HepG2 (cell line): ENCODE measurements around the gene CPVL. TPM values are rescaled to one million over a fixed set of nuclear protein-coding genes. Genes with fewer than 3 reads are reported as not detected.

Source experiments
- ATAC-seq: fragments of 200-7000 bp; cut with Tn5 transposase; 3 replicates; pipeline ENCODE4 v1.9.1; 2020; ENCODE audit warnings: mild to moderate bottlenecking, moderate library complexity
- BruUV-seq: library from RNA; stranded (reverse); fragments of 400-500 nt; replicated peaks from 2 replicates; lab custom pipeline; 2021; lab: Mats Ljungman, UMichigan
- CTCF ChIA-PET: fragments of 300-600 bp; formaldehyde crosslinking; extraction: SDS; loops from one replicate; lab custom pipeline; 2021; ENCODE audit warnings: low total read pairs, inconsistent platforms, low intra/inter-chr PET ratio; lab: Yijun Ruan, JAX
- POLR2A ChIA-PET: fragments of 350-600 bp; sonication (Branson Sonifier 250); formaldehyde crosslinking; loops from one replicate; lab custom pipeline; 2020; ENCODE audit warnings: antibody characterized with exemption, inconsistent platforms; lab: Yijun Ruan, JAX
- DNase-seq: peaks from one replicate; pipeline ENCODE4 v3.0.0-alpha.2; 2015; ENCODE audit warnings: low spot score
- FAIRE-seq: peaks from 3 replicates; lab custom pipeline; 2011; peaks lifted over from hg19 to GRCh38; lab: Jason Lieb, UNC
- H2AFZ ChIP-seq: one replicate; pipeline ENCODE4 v1.6.1; 2011; ENCODE audit warnings: low read length, inconsistent platforms
- H3K27ac ChIP-seq: fragments of 300-600 bp; 3 replicates; pipeline ENCODE4 v1.8.0; 2011; ENCODE audit warnings: mixed run types, mild to moderate bottlenecking, mixed read lengths, low read length, inconsistent platforms; ENCODE audit not compliant: insufficient read depth; ENCODE audit errors: extremely low read length
- H3K27me3 ChIP-seq, 2 experiments: fragments of 200-600 bp in 1 of 2; 2 replicates in 1 of 2; 3 replicates in 1 of 2; pipeline versions ENCODE4 v1.6.0 to v1.8.0; 2011; ENCODE audit warnings: low read length in 2 of 2, mild to moderate bottlenecking in 2 of 2, moderate library complexity in 2 of 2, inconsistent platforms in 1 of 2; ENCODE audit not compliant: insufficient read depth in 2 of 2, control insufficient read depth in 1 of 2
- H3K36me3 ChIP-seq, 2 experiments: fragments of 200-600 bp in 1 of 2; replicated peaks in 1 of 2; 2 replicates in 1 of 2; 3 replicates in 1 of 2; pipeline versions ENCODE4 v1.5.1 to v1.8.0; 2011; ENCODE audit warnings: low read length in 2 of 2, inconsistent platforms in 1 of 2; ENCODE audit not compliant: insufficient read depth in 2 of 2, control insufficient read depth in 1 of 2
- H3K4me1 ChIP-seq: 2 replicates; pipeline ENCODE4 v1.5.1; 2012; ENCODE audit warnings: low read length, inconsistent platforms; ENCODE audit not compliant: insufficient read depth
- H3K4me2 ChIP-seq: 2 replicates; pipeline ENCODE4 v1.6.0; 2011; ENCODE audit warnings: low read depth, low read length, inconsistent platforms
- H3K4me3 ChIP-seq, 3 experiments: fragments of 200-600 bp in 1 of 3; sonication (generic), shearing (Covaris generic) in 1 of 3; replicated peaks in 1 of 3; 2 replicates each; pipeline ENCODE4 v1.5.1; 2011 to 2016; ENCODE audit warnings: low read length in 3 of 3, inconsistent platforms in 2 of 3, low read depth in 2 of 3, mild to moderate bottlenecking in 2 of 3, control low read depth in 1 of 3, mixed read lengths in 1 of 3; ENCODE audit not compliant: insufficient read depth in 1 of 3
- H3K79me2 ChIP-seq: one replicate; pipeline ENCODE4 v1.6.1; 2011; ENCODE audit warnings: low read length, inconsistent platforms; ENCODE audit not compliant: insufficient read depth
- H3K9ac ChIP-seq: 2 replicates; pipeline ENCODE4 v1.6.0; 2011; ENCODE audit warnings: mild to moderate bottlenecking, low read depth, low read length, inconsistent platforms; ENCODE audit not compliant: insufficient read depth
- H3K9me3 ChIP-seq: 2 replicates; pipeline ENCODE4 v1.5.1; 2012; ENCODE audit warnings: mild to moderate bottlenecking, low read length
- H4K20me1 ChIP-seq: 2 replicates; pipeline ENCODE4 v1.6.0; 2011; ENCODE audit warnings: inconsistent platforms, mild to moderate bottlenecking, low read length, moderate library complexity; ENCODE audit not compliant: insufficient read depth
- DNMT3B ChIP-seq: conservative IDR thresholded peaks from 2 replicates; pipeline ENCODE4 v1.6.1; 2016; ENCODE audit warnings: missing biosample characterization, control low read depth
- GATA4 ChIP-seq: sonication (generic); IDR thresholded peaks from 2 replicates; pipeline ENCODE4 v1.6.1; 2016; ENCODE audit warnings: antibody characterized with exemption, low read depth, borderline replicate concordance
- GPN1 ChIP-seq: sonication (generic); formaldehyde crosslinking; IDR thresholded peaks from 2 replicates; pipeline ENCODE4 v1.5.1; 2020; ENCODE audit warnings: missing genetic modification reagents, borderline replicate concordance
- HHEX ChIP-seq: IDR thresholded peaks from 2 replicates; pipeline ENCODE4 v1.6.1; 2016; ENCODE audit warnings: control low read depth
- JUN ChIP-seq: sonication (generic); formaldehyde crosslinking; IDR thresholded peaks from 2 replicates; pipeline ENCODE4 v1.4.0; 2020; ENCODE audit warnings: mild to moderate bottlenecking, missing genetic modification reagents
- KDM1A ChIP-seq: IDR thresholded peaks from 2 replicates; pipeline ENCODE4 v1.6.1; 2016; ENCODE audit warnings: missing compliant biosample characterization
- MTF1 ChIP-seq: sonication (generic); formaldehyde crosslinking; IDR thresholded peaks from 2 replicates; pipeline ENCODE4 v1.5.0; 2020; ENCODE audit warnings: missing genetic modification reagents
- RBAK ChIP-seq: sonication (generic); formaldehyde crosslinking; IDR thresholded peaks from 2 replicates; pipeline ENCODE4 v1.5.1; 2020; ENCODE audit warnings: mild to moderate bottlenecking, missing genetic modification reagents
- RFX5 ChIP-seq: IDR thresholded peaks from 2 replicates; pipeline ENCODE4 v1.6.1; 2011; ENCODE audit warnings: low read depth, low read length, improper control_type of control experiment
- SALL1 ChIP-seq: sonication (generic); formaldehyde crosslinking; IDR thresholded peaks from 2 replicates; pipeline ENCODE4 v1.8.0; 2022; ENCODE audit warnings: mild to moderate bottlenecking, missing genetic modification reagents
- WIZ ChIP-seq: sonication (generic); formaldehyde crosslinking; IDR thresholded peaks from 2 replicates; pipeline ENCODE4 v1.5.1; 2020; ENCODE audit warnings: mild to moderate bottlenecking, missing genetic modification reagents
- ZBTB7A ChIP-seq: sonication (generic); formaldehyde crosslinking; IDR thresholded peaks from 2 replicates; pipeline ENCODE4 v1.8.0; 2022; ENCODE audit warnings: mild to moderate bottlenecking, missing genetic modification reagents
- ZFP62 ChIP-seq: sonication (generic); formaldehyde crosslinking; IDR thresholded peaks from 2 replicates; pipeline ENCODE4 v1.4.0; 2020; ENCODE audit warnings: missing genetic modification reagents
- ZNF841 ChIP-seq: sonication (generic); formaldehyde crosslinking; IDR thresholded peaks from 2 replicates; pipeline ENCODE4 v1.8.1; 2023; ENCODE audit warnings: missing genetic modification reagents, borderline replicate concordance
- ZNF879 ChIP-seq: sonication (generic); formaldehyde crosslinking; IDR thresholded peaks from 2 replicates; pipeline ENCODE4 v1.8.1; 2023; ENCODE audit warnings: missing genetic modification reagents
- WGBS: methylation state at CpG from one replicate; pipeline ENCODE4 v1.1.6; 2017; ENCODE audit warnings: low lambda C conversion rate; 5-methylcytosine and 5-hydroxymethylcytosine counted together
- in situ Hi-C: cut with HindIII; loops from 2 replicates; pipeline ENCODE4 v1.10.0; 2017; ENCODE audit warnings: low pct_unique_long_range_greater_than_20kb; ENCODE audit not compliant: extremely low pct_ligation_motif_present
- intact Hi-C: fragments of 100-400 bp; cut with micrococcal nuclease; formaldehyde crosslinking; loops from one replicate; pipeline ENCODE4 v1.10.0; 2022; ENCODE audit not compliant: unreplicated experiment
- polyA plus RNA-seq, 8 experiments: library from polyadenylated mRNA; depleted of rRNA in 3 of 8; stranded (reverse) in 7 of 8; unstranded in 1 of 8; fragments of >200 nt; fragmentation: Illumina TruSeq in 4 of 8; extraction: Trizol in 4 of 8; gene quantifications; 2 replicates each; pipeline versions ENCODE4 v1.2.1 to v1.2.3, GENCODE V29; 2011 to 2016; ENCODE audit warnings: low read depth in 4 of 8, missing spikeins in 1 of 8, mixed read lengths in 1 of 8; ENCODE audit not compliant: insufficient read depth in 1 of 8
- total RNA-seq, 5 experiments: library from RNA; depleted of rRNA; stranded (reverse); fragments of >200 nt; fragmentation: Illumina TruSeq; extraction: Trizol; gene quantifications; 2 replicates each; pipeline ENCODE4 v1.2.3, GENCODE V29; 2016; ENCODE audit warnings: low read depth in 1 of 5
- TF ChIP-seq, protein P1 (sequence below): sonication (generic); formaldehyde crosslinking; IDR thresholded peaks from 2 replicates; pipeline ENCODE4 v1.8.1; 2022; ENCODE audit warnings: mild to moderate bottlenecking, missing genetic modification reagents
- TF ChIP-seq, protein P2 (sequence below): sonication (generic); formaldehyde crosslinking; IDR thresholded peaks from 2 replicates; pipeline ENCODE4 v1.9.0; 2021; ENCODE audit warnings: missing genetic modification reagents, borderline replicate concordance

The CPVL gene
- total and polyA plus RNA-seq, 2 of the 13 experiments (the other 11 are each of a cell fraction or from before 2014, with no cell fraction given), result 59.2 to 294 TPM

DNA sequence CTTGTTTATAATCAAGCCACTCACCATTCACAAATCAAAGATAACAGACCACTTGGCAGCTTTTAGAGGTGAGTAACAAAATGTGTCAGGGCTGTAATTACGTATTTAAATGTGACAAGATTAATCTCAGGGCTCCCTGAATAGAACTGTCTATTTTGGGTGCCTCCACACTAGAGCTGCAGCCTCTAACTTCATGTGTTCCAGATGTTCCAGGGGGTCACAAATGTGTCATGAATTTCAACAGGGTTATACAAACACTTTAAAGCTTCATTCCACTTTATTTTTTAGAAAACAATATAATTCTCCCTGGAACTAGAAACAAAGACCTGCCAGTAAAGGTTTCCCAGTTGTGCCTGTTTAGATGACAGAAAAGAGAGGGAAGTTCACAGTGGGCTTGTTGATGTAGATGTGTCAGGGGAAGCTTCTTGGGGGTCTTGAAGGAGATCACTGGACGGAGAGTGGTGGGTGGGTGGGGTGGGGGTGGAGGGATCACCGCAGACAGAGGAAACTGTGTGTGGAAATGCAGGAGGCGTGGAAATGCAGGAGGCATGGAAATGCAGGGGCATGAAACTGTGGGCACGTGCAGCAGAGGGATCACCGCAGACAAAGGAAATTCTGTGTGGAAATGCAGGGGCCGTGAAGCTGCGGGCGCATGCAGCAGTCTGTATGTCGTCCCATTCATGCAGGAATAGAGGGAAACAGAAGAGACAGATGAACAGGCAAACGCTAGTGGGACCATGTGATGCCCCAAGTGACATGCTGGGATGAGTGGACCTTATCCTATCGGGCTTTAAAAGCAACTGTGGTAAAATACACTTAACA lies 146.2 kb downstream of the CPVL start:
- in situ Hi-C loops (no loop called here), intact Hi-C loops (no loop called here)
- no peak overlapping the region for H2AFZ ChIP-seq
- no TSS peak for BruUV-seq
- ChIA-PET CTCF (no interaction called here), POLR2A (no interaction called here)
- 98% methylated on average over 12 of the region's 12 CpGs for WGBS
- no peak overlapping the region for H3K27ac ChIP-seq
- H3K9me3 ChIP-seq, result no peaks in the 10 kb centered on the region
- TF ChIP-seq JUN (CRISPR knock-in tag) (no peak), GPN1 (CRISPR knock-in tag) (no peak), MTF1 (CRISPR knock-in tag) (no peak), HHEX (no peak), ZNF879 (no peak), SALL1 (CRISPR knock-in tag) (no peak), ZFP62 (CRISPR knock-in tag) (no peak), GATA4 (no peak), WIZ (no peak)
- no peaks in the 10 kb centered on the region for H4K20me1 ChIP-seq
- H3K4me3 ChIP-seq, result no peak overlapping the region
- no peaks in the 10 kb centered on the region for H3K36me3 ChIP-seq
- H3K4me1 ChIP-seq, result peaks cover 14% of the 10 kb centered on the region
- no peaks in the 10 kb centered on the region for H3K79me2 ChIP-seq
- no peaks in the 10 kb centered on the region for H3K27me3 ChIP-seq
- no peak for DNase-seq
- no peak for ATAC-seq
- no peak for FAIRE-seq
- no peak overlapping the region for H3K4me2 ChIP-seq
- no peak overlapping the region for H3K9ac ChIP-seq

- peaks cover 14% of the 10 kb centered on the region for H3K4me1 ChIP-seq
- BruUV-seq, result no TSS peak
- no peak for FAIRE-seq
- H4K20me1 ChIP-seq, result no peaks in the 10 kb centered on the region
- TF ChIP-seq, protein P1, sequence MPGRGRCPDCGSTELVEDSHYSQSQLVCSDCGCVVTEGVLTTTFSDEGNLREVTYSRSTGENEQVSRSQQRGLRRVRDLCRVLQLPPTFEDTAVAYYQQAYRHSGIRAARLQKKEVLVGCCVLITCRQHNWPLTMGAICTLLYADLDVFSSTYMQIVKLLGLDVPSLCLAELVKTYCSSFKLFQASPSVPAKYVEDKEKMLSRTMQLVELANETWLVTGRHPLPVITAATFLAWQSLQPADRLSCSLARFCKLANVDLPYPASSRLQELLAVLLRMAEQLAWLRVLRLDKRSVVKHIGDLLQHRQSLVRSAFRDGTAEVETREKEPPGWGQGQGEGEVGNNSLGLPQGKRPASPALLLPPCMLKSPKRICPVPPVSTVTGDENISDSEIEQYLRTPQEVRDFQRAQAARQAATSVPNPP (CRISPR knock-in tag), result no peak
- no peak for TF ChIP-seq ZBTB7A (CRISPR knock-in tag)
- TF ChIP-seq RFX5, result no peak
- TF ChIP-seq RBAK (CRISPR knock-in tag), result no peak
- TF ChIP-seq DNMT3B, result no peak
- TF ChIP-seq KDM1A, result no peak
- TF ChIP-seq, protein P2, sequence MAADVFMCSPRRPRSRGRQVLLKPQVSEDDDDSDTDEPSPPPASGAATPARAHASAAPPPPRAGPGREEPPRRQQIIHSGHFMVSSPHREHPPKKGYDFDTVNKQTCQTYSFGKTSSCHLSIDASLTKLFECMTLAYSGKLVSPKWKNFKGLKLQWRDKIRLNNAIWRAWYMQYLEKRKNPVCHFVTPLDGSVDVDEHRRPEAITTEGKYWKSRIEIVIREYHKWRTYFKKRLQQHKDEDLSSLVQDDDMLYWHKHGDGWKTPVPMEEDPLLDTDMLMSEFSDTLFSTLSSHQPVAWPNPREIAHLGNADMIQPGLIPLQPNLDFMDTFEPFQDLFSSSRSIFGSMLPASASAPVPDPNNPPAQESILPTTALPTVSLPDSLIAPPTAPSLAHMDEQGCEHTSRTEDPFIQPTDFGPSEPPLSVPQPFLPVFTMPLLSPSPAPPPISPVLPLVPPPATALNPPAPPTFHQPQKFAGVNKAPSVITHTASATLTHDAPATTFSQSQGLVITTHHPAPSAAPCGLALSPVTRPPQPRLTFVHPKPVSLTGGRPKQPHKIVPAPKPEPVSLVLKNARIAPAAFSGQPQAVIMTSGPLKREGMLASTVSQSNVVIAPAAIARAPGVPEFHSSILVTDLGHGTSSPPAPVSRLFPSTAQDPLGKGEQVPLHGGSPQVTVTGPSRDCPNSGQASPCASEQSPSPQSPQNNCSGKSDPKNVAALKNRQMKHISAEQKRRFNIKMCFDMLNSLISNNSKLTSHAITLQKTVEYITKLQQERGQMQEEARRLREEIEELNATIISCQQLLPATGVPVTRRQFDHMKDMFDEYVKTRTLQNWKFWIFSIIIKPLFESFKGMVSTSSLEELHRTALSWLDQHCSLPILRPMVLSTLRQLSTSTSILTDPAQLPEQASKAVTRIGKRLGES (CRISPR knock-in tag), result no peak
- no peak for TF ChIP-seq ZNF841 (CRISPR knock-in tag)
- TF ChIP-seq, all 625 proteins: peak for 0
- ATAC-seq (no peak), DNase-seq (no peak)
- no peak overlapping the region for H3K27ac ChIP-seq
- H3K4me3 ChIP-seq, result no peak overlapping the region
- no peak overlapping the region for H3K9ac ChIP-seq
- intact Hi-C loops (no loop called here), in situ Hi-C loops (no loop called here)
- ChIA-PET POLR2A (no interaction called here), CTCF (no interaction called here)
- no peaks in the 10 kb centered on the region for H3K9me3 ChIP-seq
- no peaks in the 10 kb centered on the region for H3K27me3 ChIP-seq
- H3K36me3 ChIP-seq, result no peaks in the 10 kb centered on the region
- no peak overlapping the region for H3K4me2 ChIP-seq
- WGBS, result 98% methylated on average over 5 of the region's 5 CpGs
- H3K79me2 ChIP-seq, result no peaks in the 10 kb centered on the region
- no peak overlapping the region for H2AFZ ChIP-seq
These were observed 146.9 kb downstream of the CPVL start for GRCh38 chr7:28999427-28999826.
